Measurements from ENCODE around the gene CDH23. TPM values are rescaled to one million over a fixed set of nuclear protein-coding genes. Genes with fewer than 3 reads are reported as not detected.

The CDH23 gene
- total RNA-seq, 4 donors from 2014 or later, result 0.72 to 4.1 (median 2.2) TPM

DNA sequence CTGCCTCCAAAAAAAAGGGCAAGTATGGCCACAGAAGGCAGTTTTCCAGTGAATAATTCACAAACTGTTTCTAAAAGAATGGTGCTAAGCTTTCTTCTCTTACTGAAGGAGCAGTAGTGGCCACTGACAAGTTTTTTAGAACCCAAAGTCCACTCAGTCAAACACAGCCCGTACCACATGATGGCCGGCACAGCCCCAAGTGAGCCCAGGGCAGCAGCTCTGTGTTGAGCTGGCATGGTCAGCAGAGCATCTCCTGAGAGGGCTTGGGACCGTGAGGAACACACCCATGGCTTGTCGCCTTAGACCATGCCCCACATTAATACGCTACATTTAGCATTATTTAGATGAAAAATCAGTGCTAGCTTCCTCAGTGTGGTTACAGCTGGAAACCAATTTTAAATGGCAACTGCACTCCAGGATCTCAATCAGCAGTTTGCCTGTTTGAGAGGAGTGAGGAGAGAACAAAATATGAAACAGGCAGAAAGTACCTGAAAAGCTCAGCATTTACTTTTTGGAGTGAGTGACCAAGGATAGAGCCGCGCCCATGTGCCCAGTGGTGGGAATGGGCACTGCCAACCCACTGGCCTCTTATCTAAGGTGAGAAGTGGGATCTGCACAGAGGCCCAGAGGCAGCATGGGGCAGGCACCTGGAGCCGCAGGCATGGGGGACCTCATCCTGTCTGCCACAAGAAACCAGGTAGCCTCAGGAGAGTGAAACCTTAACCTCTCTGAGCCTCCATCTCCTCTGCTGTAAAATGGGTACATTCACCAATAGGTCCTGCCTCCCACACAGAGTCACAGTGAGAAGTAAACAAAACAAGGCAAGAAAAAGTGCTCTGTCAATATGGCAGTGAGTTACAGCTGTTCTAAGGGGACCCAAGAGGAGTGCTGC, 437.0 kb downstream of the CDH23 start:
- WGBS, result 96% methylated on average over 8 of the region's 8 CpGs
- Histone ChIP-seq H3K4me1 (peaks cover 47% of the 10 kb centered on the region), H3K4me3 (no peak overlapping the region), H3K27ac (no peak overlapping the region), H3K36me3 (peaks cover 47% of the 10 kb centered on the region), H3K9me3 (no peaks in the 10 kb centered on the region), H3K27me3 (no peaks in the 10 kb centered on the region)
- peak in 1 of 2 donors; percentile 55 for DNase-seq (ENCODE audit: low spot score in 2 of 2)
- TF ChIP-seq, protein P1, sequence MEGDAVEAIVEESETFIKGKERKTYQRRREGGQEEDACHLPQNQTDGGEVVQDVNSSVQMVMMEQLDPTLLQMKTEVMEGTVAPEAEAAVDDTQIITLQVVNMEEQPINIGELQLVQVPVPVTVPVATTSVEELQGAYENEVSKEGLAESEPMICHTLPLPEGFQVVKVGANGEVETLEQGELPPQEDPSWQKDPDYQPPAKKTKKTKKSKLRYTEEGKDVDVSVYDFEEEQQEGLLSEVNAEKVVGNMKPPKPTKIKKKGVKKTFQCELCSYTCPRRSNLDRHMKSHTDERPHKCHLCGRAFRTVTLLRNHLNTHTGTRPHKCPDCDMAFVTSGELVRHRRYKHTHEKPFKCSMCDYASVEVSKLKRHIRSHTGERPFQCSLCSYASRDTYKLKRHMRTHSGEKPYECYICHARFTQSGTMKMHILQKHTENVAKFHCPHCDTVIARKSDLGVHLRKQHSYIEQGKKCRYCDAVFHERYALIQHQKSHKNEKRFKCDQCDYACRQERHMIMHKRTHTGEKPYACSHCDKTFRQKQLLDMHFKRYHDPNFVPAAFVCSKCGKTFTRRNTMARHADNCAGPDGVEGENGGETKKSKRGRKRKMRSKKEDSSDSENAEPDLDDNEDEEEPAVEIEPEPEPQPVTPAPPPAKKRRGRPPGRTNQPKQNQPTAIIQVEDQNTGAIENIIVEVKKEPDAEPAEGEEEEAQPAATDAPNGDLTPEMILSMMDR (IDR thresholded peaks at IDR 0.05), result no peak
- no peak for TF ChIP-seq POLR2A (IDR thresholded peaks at IDR 0.05)
- TF ChIP-seq POLR2AphosphoS5 (IDR thresholded peaks at IDR 0.05), result no peak
- no peak for TF ChIP-seq EP300 (IDR thresholded peaks at IDR 0.05)

DNA sequence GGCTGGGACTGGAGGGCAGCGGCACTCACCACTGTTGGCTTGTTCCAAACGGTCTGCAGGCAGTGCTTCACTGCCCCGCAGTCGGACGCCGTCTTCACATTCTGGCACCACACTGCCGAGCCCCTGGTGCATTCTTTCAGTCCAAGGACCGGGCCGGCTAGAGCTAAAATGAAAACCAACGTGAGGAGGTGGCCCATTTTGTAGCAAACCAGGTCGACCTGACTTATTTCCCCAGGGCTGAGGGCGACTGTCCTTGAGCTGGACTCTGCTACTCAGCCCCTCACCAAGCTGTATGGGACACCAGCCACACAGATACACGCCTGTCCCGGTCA, 437.6 kb downstream of the CDH23 start:
- DNase-seq (ENCODE audit: low spot score in 2 of 2), result peak in 1 of 2 donors; percentile 43
- H3K4me3 ChIP-seq, result no peak overlapping the region
- peaks cover 53% of the 10 kb centered on the region for H3K4me1 ChIP-seq
- TF ChIP-seq EP300 (IDR thresholded peaks at IDR 0.05), result no peak
- no peak for TF ChIP-seq POLR2AphosphoS5 (IDR thresholded peaks at IDR 0.05)
- no peak for TF ChIP-seq POLR2A (IDR thresholded peaks at IDR 0.05)
- TF ChIP-seq, protein P1 (IDR thresholded peaks at IDR 0.05), result no peak
- H3K9me3 ChIP-seq, result no peaks in the 10 kb centered on the region
- no peak overlapping the region for H3K27ac ChIP-seq
- H3K27me3 ChIP-seq, result no peaks in the 10 kb centered on the region
- H3K36me3 ChIP-seq, result peaks cover 41% of the 10 kb centered on the region
- WGBS, result 87% methylated on average over 12 of the region's 14 CpGs

DNA sequence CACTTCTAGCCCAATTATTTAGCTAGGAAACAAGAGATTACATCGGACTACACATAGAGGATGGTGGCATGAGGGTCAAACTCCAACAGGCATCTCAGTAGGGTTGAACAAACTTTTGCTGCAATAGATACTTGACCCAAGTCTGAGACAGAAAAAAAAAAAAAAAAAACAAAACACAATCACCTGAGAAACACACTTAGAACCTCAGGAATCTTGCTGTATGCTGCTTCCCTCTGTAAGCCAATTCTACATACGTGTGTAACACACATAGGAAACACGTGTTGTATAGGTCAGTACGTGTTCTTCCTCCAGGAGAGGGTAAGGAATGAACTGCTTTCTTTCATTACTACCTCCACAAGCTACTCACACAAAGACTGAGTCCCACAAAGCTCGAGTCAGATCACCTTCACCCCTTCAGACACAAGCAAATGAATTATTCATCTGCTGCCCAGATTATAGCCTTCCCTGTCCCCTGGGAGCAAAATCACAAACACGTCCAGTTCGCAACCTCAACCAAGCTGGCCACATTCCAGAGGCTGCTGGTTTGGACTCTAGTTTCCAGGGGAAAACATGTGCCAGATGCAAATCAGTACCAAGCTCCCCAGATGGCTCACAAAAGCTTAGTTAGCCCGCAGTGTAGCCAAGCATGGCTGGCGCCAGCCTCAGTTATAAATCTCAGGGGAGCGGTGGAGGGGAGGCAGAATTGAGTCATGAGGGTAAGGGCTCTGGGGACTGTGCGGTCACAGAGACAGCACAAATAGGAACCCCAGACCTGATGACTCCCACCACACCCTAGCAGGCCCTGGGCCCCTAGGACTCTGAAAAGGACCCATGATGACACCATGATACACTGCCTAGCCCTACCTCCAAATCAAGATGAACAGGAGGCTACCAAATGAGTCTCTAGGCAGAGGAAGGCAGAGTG, 439.2 kb downstream of the CDH23 start:
- WGBS, result 46% methylated on average over 11 of the region's 11 CpGs
- Histone ChIP-seq H3K36me3 (peaks cover 24% of the 10 kb centered on the region), H3K27ac (peak overlapping the region; percentile 72), H3K9me3 (no peaks in the 10 kb centered on the region), H3K4me1 (peaks cover 69% of the 10 kb centered on the region), H3K27me3 (no peaks in the 10 kb centered on the region), H3K4me3 (no peak overlapping the region)
- no peak for TF ChIP-seq EP300 (IDR thresholded peaks at IDR 0.05)
- TF ChIP-seq, protein P1 (IDR thresholded peaks at IDR 0.05), result no peak
- no peak for TF ChIP-seq POLR2A (IDR thresholded peaks at IDR 0.05)
- TF ChIP-seq POLR2AphosphoS5 (IDR thresholded peaks at IDR 0.05), result no peak
- peak in 1 of 2 donors; percentile 83 for DNase-seq (ENCODE audit: low spot score in 2 of 2)

DNA sequence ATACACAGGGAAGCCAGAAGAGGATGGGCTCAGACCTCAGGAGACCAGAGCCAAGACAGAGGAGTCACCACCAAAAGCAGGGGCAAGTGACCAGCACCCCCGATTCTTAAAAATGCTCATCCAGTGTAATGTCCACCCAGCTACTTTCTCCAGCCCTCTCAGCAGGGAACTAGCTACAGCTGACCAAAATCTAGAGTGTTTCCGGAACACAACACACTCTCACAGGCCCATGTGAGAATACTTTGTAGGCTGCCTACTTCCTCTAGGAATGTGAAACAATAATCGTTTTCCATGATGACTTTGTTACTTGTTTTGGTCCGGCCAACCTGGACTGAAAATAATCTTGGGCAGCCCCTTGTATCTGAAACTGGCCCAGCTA, 439.9 kb downstream of the CDH23 start:
- H3K27me3 ChIP-seq, result no peaks in the 10 kb centered on the region
- peak overlapping the region; percentile 72 for H3K27ac ChIP-seq
- H3K4me3 ChIP-seq, result no peak overlapping the region
- H3K4me1 ChIP-seq, result peaks cover 74% of the 10 kb centered on the region
- DNase-seq (ENCODE audit: low spot score in 2 of 2), result peak in 1 of 2 donors; percentile 44
- no peaks in the 10 kb centered on the region for H3K9me3 ChIP-seq
- H3K36me3 ChIP-seq, result peaks cover 18% of the 10 kb centered on the region
- WGBS, result 41% methylated on average over 4 of the region's 4 CpGs
- TF ChIP-seq POLR2AphosphoS5 (IDR thresholded peaks at IDR 0.05) (no peak), POLR2A (IDR thresholded peaks at IDR 0.05) (no peak), EP300 (IDR thresholded peaks at IDR 0.05) (no peak)
- TF ChIP-seq, protein P1 (IDR thresholded peaks at IDR 0.05), result no peak

All from suprapubic skin (tissue), 4 donors.